Adrenal gland (tissue), 12 donors: ENCODE data around the gene CHMP1B. TPM values are rescaled to one million over a fixed set of nuclear protein-coding genes. Genes with fewer than 3 reads are reported as not detected.

Experiments
- DNase-seq, 7 donors: peaks; one replicate each; pipeline ENCODE4 v3.0.0-alpha.2; 2019 to 2020
- H3K27ac ChIP-seq, 5 donors: fragments of 200-600 bp; sonication (generic) in 4 of 5; 1 replicate in 3 of 5; 2 replicates in 2 of 5; pipeline versions ENCODE4 v1.5.1 to v1.8.0; 2016 to 2020; ENCODE audit warnings: mild to moderate bottlenecking in 1 of 5
- H3K27me3 ChIP-seq: fragments of 200-600 bp; 2 replicates; pipeline ENCODE4 v1.8.0; 2021
- H3K36me3 ChIP-seq, 2 donors: fragments of 200-600 bp; replicated peaks in 1 of 2; 1 replicate in 1 of 2; 2 replicates in 1 of 2; pipeline versions ENCODE4 v1.5.1 to v1.8.0; 2018 to 2022
- H3K4me1 ChIP-seq, 2 donors: fragments of 200-600 bp; replicated peaks in 1 of 2; 1 replicate in 1 of 2; 2 replicates in 1 of 2; pipeline versions ENCODE4 v1.5.1 to v1.8.0; 2018 to 2021
- H3K4me3 ChIP-seq, 4 donors: fragments of 200-600 bp; sonication (generic) in 3 of 4; one replicate each; pipeline ENCODE4 v1.5.1; 2016 to 2018
- H3K9me3 ChIP-seq, 3 donors: fragments of 200-600 bp; sonication (generic) in 1 of 3; replicated peaks in 1 of 3; 1 replicate in 2 of 3; 2 replicates in 1 of 3; pipeline versions ENCODE4 v1.5.1 to v1.8.0; 2016 to 2021
- POLR2A ChIP-seq, 2 donors: fragments of 450-650 bp; IDR thresholded peaks; one replicate each; pipeline ENCODE4 v1.6.1; 2017; ENCODE audit warnings: antibody characterized with exemption in 2 of 2, mild to moderate bottlenecking in 2 of 2, moderate library complexity in 1 of 2
- WGBS, 4 donors: extraction: QIAGEN DNeasy Blood & Tissue Kit in 2 of 4; methylation state at CpG; one replicate each; pipeline versions ENCODE4 v1.1.5 to v1.1.7; 2013 to 2017; 5-methylcytosine and 5-hydroxymethylcytosine counted together
- intact Hi-C, 2 donors: fragments of 100-400 bp; cut with DNase I; formaldehyde crosslinking; loops; one replicate each; pipeline versions ENCODE4 v1.14.1 to v1.15.0; 2022 to 2023
- polyA plus RNA-seq, 3 donors: library from polyadenylated mRNA; stranded (reverse); fragments of 200-250 nt in 2 of 3; fragments of 350-450 nt in 1 of 3; fragmentation: Illumina TruSeq in 1 of 3; extraction: RNeasy Lipid Tissue Mini Kit (QIAGEN cat#74804) in 1 of 3; gene quantifications; one replicate each; pipeline ENCODE4 v1.2.3, GENCODE V29; 2013 to 2014
- total RNA-seq, 9 donors: library from RNA; depleted of rRNA in 4 of 9; stranded (reverse); fragments of >200 nt in 4 of 9; fragments of 120-200 nt in 1 of 9; fragmentation: NEBNext Ultra II Directional in 1 of 9; extraction: Animal tissue kit (Norgen Biotek cat#: 25700) in 1 of 9; gene quantifications; one replicate each; pipeline versions ENCODE4 v1.1.0 to v1.2.4, GENCODE V29; 2013 to 2023
- TF ChIP-seq, protein P1 (sequence below), 6 experiments: fragments of 450-650 bp in 4 of 6; fragments of 200-600 bp in 2 of 6; sonication (generic) in 1 of 6; IDR thresholded peaks; 1 replicate in 5 of 6; 2 replicates in 1 of 6; pipeline versions ENCODE4 v1.5.1 to v1.8.0; 2016 to 2021; ENCODE audit warnings: antibody characterized with exemption in 6 of 6, mild to moderate bottlenecking in 2 of 6, moderate library complexity in 1 of 6
- donor health status: healthy with polysubstance abuse.
- donor health status: Bipolar disorder and iron deficiency.
- donor health status: DM: yes; HTN: yes; CAD: no.
- donor health status: DM: no; HTN: no; CAD: no.
- donor health status: DM: no; HTN: no; CAD: no.
- donor health status: DM: yes; HTN: yes; CAD: no.

Gene CHMP1B
- total and polyA plus RNA-seq, 12 donors: 17.5 to 52.6 (median 41.5) TPM

DNA sequence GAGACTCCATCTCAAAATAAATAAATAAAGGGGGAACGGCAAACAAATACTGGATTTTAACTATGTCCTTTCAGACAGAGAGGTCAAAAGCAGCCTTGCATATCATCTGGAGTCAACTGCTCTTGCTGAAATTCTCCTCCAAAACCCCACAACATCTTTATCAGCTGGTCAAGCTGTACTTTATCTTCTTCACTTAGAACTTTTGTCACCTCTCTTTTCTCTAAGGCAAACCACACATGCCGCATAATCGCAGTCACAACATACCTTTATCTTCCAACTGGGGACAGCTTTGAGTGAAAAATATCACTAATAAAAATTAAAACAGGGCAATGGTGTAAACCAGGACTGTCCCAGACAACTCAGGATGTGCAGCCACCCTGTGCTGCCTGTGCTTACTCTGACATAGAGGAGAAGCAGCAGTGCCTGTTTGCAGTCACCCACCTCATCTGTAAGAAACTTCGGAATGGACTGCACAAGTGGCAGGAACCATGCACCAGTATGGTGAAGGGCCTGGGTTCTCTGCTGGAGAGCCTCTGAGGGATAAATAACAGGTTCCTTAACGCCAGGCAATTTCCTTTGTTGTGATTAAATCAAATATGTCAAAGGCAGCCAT, 50.7 kb downstream of the CHMP1B start:
- DNase-seq: no peak
- Histone ChIP-seq H3K4me3 (no peak overlapping the region), H3K4me1 (peaks cover 0 to 2% of the 10 kb centered on the region in 2 donors), H3K9me3 (no peaks in the 10 kb centered on the region), H3K27me3 (no peaks in the 10 kb centered on the region), H3K36me3 (peaks cover 0 to 6% of the 10 kb centered on the region in 2 donors), H3K27ac (no peak overlapping the region)
- intact Hi-C loops: loop anchor here in 1 of 2 donors (10.0 kb wide), 1 partner anchor 47 kb away; the partner anchor contains the start of gene CHMP1B
- TF ChIP-seq, protein P1, sequence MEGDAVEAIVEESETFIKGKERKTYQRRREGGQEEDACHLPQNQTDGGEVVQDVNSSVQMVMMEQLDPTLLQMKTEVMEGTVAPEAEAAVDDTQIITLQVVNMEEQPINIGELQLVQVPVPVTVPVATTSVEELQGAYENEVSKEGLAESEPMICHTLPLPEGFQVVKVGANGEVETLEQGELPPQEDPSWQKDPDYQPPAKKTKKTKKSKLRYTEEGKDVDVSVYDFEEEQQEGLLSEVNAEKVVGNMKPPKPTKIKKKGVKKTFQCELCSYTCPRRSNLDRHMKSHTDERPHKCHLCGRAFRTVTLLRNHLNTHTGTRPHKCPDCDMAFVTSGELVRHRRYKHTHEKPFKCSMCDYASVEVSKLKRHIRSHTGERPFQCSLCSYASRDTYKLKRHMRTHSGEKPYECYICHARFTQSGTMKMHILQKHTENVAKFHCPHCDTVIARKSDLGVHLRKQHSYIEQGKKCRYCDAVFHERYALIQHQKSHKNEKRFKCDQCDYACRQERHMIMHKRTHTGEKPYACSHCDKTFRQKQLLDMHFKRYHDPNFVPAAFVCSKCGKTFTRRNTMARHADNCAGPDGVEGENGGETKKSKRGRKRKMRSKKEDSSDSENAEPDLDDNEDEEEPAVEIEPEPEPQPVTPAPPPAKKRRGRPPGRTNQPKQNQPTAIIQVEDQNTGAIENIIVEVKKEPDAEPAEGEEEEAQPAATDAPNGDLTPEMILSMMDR (IDR thresholded peaks at IDR 0.05): no peak
- no peak for TF ChIP-seq POLR2A (IDR thresholded peaks at IDR 0.05)
- 83 to 93% (median 88%) methylated on average over 5 of the region's 5 CpGs for WGBS, 4 donors

DNA sequence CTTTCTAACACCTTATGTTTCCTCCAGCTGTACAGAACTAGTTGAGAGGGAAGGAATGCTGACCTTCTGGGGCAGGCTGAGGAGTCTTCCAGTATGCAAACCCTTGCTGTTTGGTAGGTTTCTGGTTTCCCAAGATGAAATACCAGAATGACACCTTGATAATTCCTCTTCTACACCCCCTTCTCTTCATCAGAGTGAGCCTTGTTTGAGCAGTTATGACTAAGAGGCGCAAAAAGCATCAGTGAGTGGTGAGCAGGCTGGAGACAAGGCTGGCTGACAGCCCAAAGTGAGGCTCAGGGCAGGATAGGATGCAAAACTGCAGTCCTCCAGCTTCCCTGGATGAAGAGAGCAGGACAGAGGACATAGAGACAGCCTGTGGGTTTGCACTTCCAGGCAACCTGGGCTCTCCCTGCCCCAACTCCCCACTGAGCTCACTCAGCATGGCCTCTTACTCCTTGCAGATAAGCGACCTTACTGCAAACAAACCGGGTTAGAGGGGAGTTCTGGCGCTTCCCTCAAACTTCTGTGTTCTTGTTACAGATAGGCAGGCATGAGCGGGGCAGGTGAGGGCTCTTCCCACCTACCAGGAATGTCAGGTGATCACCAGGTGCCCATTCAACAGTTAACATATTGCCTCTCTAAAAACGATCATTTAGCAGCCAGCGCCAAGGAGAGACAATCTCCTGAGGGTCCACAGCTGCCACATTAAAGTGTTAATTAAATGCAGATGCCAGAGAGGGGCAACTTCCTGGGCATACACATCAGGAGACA, 51.5 kb downstream of the CHMP1B start:
- TF ChIP-seq, protein P1 (IDR thresholded peaks at IDR 0.05): no peak
- TF ChIP-seq POLR2A (IDR thresholded peaks at IDR 0.05): no peak
- Histone ChIP-seq H3K4me3 (no peak overlapping the region), H3K9me3 (no peaks in the 10 kb centered on the region), H3K36me3 (peaks cover 0 to 6% of the 10 kb centered on the region in 2 donors), H3K4me1 (peaks cover 0 to 10% of the 10 kb centered on the region in 2 donors), H3K27ac (no peak overlapping the region), H3K27me3 (no peaks in the 10 kb centered on the region)
- intact Hi-C loops: loop anchor here in 1 of 2 donors (10.0 kb wide), 1 partner anchor 48 kb away; the partner anchor contains the start of gene CHMP1B
- WGBS, 4 donors: 81 to 84% (median 83%) methylated on average over 6 to 7 of the region's 7 CpGs
- no peak for DNase-seq

Other genes with a start within 250 kb of the CHMP1B start
- gene SLC35G4, start 241.8 kb upstream of the CHMP1B start, total RNA-seq: not detected
- gene SLC35G4, start 241.8 kb upstream of the CHMP1B start, polyA plus RNA-seq: not detected
- 1 to 10 TPM; 1.2 to 7.0 (median 2.3) TPM for gene GNAL, start 162.1 kb upstream of the CHMP1B start, total RNA-seq
- 1 to 10 TPM in 1 of 3 donors, under 1 TPM in 2; 0.48 to 2.7 (median 0.61) TPM for gene GNAL, start 162.1 kb upstream of the CHMP1B start, polyA plus RNA-seq
- gene MPPE1, start 56.9 kb downstream of the CHMP1B start, total RNA-seq: 10 to 100 TPM; 17.0 to 44.7 (median 33.0) TPM
- gene MPPE1, start 56.9 kb downstream of the CHMP1B start, polyA plus RNA-seq: 10 to 100 TPM; 23.1 to 29.7 (median 24.0) TPM
- 10 to 100 TPM; 18.0 to 41.3 (median 21.3) TPM for gene IMPA2, start 130.1 kb downstream of the CHMP1B start, total RNA-seq
- gene IMPA2, start 130.1 kb downstream of the CHMP1B start, polyA plus RNA-seq: 10 to 100 TPM in 1 of 3 donors, 1 to 10 TPM in 2; 7.9 to 11.0 (median 9.6) TPM
- not detected for gene ANKRD62, start 242.4 kb downstream of the CHMP1B start, total RNA-seq
- gene ANKRD62, start 242.4 kb downstream of the CHMP1B start, polyA plus RNA-seq: not detected